Type B pancreatic cell (in vitro differentiated cells): ENCODE results near the gene CDCP1. TPM values are rescaled to one million over a fixed set of nuclear protein-coding genes. Genes with fewer than 3 reads are reported as not detected.

Experiments
- DNase-seq: peaks from one replicate; pipeline ENCODE4 v3.0.0; 2021; ENCODE audit warnings: mixed read lengths; ENCODE audit not compliant: unreplicated experiment; ENCODE audit errors: extremely low spot score
- H3K27ac Mint-ChIP-seq: 2 replicates; pipeline ENCODE4 v1.8.0; 2021; ENCODE audit warnings: mild to moderate bottlenecking, mixed read lengths
- H3K27me3 Mint-ChIP-seq: 2 replicates; pipeline ENCODE4 v1.8.0; 2021; ENCODE audit warnings: mixed read lengths
- H3K36me3 Mint-ChIP-seq: 2 replicates; pipeline ENCODE4 v1.8.0; 2021; ENCODE audit warnings: mixed read lengths
- H3K4me1 Mint-ChIP-seq: one replicate; pipeline ENCODE4 v1.8.0; 2021; ENCODE audit warnings: mixed read lengths; ENCODE audit not compliant: unreplicated experiment
- H3K4me3 Mint-ChIP-seq: 2 replicates; pipeline ENCODE4 v1.8.0; 2021; ENCODE audit warnings: mild to moderate bottlenecking, mixed read lengths
- H3K9me3 Mint-ChIP-seq: 2 replicates; pipeline ENCODE4 v1.8.0; 2021; ENCODE audit warnings: mixed read lengths
- CTCF ChIP-seq: fragments of 200-600 bp; sonication (generic); conservative IDR thresholded peaks from 2 replicates; pipeline ENCODE4 v1.5.0; 2021; ENCODE audit warnings: antibody characterized with exemption, mild to moderate bottlenecking
- total RNA-seq: library from RNA; stranded (reverse); gene quantifications from 2 replicates; pipeline ENCODE4 v1.2.1, GENCODE V29; 2021; ENCODE audit warnings: low replicate concordance

CDCP1 gene
- total RNA-seq, 1 donor from 2014 or later = 26.3 TPM

GRCh38 chr3:45178183-45179023 is 32.2 kb upstream of the CDCP1 start:
- Mint-ChIP-seq H3K9me3 (no peaks in the 10 kb centered on the region), H3K4me3 (no peak overlapping the region), H3K27ac (peak overlapping the region; percentile 68), H3K36me3 (no peaks in the 10 kb centered on the region), H3K4me1 (peaks cover 20% of the 10 kb centered on the region), H3K27me3 (no peaks in the 10 kb centered on the region)
- no peak for TF ChIP-seq CTCF
- DNase-seq = no peak

GRCh38 chr3:45176912-45177311 is 30.7 kb upstream of the CDCP1 start:
- Mint-ChIP-seq H3K27ac (no peak overlapping the region), H3K4me3 (no peak overlapping the region), H3K27me3 (no peaks in the 10 kb centered on the region), H3K4me1 (peaks cover 10% of the 10 kb centered on the region), H3K36me3 (no peaks in the 10 kb centered on the region), H3K9me3 (no peaks in the 10 kb centered on the region)
- TF ChIP-seq CTCF = no peak
- no peak for DNase-seq

GRCh38 chr3:45174234-45174633 is 28.1 kb upstream of the CDCP1 start:
- DNase-seq = no peak
- no peaks in the 10 kb centered on the region for H3K27me3 Mint-ChIP-seq
- H3K9me3 Mint-ChIP-seq = no peaks in the 10 kb centered on the region
- peaks cover 23% of the 10 kb centered on the region for H3K4me1 Mint-ChIP-seq
- TF ChIP-seq CTCF = no peak
- H3K27ac Mint-ChIP-seq = no peak overlapping the region
- no peak overlapping the region for H3K4me3 Mint-ChIP-seq
- H3K36me3 Mint-ChIP-seq = no peaks in the 10 kb centered on the region

GRCh38 chr3:45173776-45174175 is 27.6 kb upstream of the CDCP1 start:
- no peaks in the 10 kb centered on the region for H3K9me3 Mint-ChIP-seq
- TF ChIP-seq CTCF = no peak
- H3K27ac Mint-ChIP-seq = no peak overlapping the region
- H3K4me1 Mint-ChIP-seq = peaks cover 25% of the 10 kb centered on the region
- H3K4me3 Mint-ChIP-seq = no peak overlapping the region
- H3K36me3 Mint-ChIP-seq = no peaks in the 10 kb centered on the region
- H3K27me3 Mint-ChIP-seq = no peaks in the 10 kb centered on the region
- no peak for DNase-seq

- H3K9me3 Mint-ChIP-seq = peaks cover 7% of the 10 kb centered on the region
- H3K4me3 Mint-ChIP-seq = peak overlapping the region; percentile 44
- H3K36me3 Mint-ChIP-seq = peaks cover 2% of the 10 kb centered on the region
- H3K4me1 Mint-ChIP-seq = peaks cover 36% of the 10 kb centered on the region
- H3K27me3 Mint-ChIP-seq = no peaks in the 10 kb centered on the region
- DNase-seq = no peak
- no peak for TF ChIP-seq CTCF
- peak overlapping the region; percentile 24 for H3K27ac Mint-ChIP-seq
Measured at GRCh38 chr3:45171283-45171682, 25.1 kb upstream of the CDCP1 start.
